ENCODE data around the gene ALDH7A1. TPM values are rescaled to one million over a fixed set of nuclear protein-coding genes. Genes with fewer than 3 reads are reported as not detected.

ALDH7A1 gene
- total RNA-seq, 4 donors from 2014 or later: 2.7 to 6.3 (median 4.7) TPM

DNA sequence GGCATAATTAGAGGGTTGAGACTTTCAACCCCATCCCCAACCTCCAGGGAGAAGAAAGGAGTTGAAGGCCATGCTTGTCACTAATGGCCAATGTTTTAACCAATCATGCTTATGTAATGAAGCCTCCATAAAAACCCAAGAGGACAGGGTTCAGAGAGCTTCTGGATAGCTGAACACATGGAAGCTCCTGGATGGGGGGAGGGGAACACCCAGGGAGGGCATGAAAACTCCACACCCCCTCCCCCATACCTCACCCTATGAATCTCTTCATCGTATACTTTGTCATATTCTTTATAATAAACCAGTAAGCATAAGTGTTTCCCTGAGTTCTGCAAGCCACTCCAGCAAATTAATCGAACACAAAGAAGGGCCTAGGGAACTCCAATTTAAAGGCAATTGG is 81.7 kb downstream of the ALDH7A1 start:
- no peaks in the 10 kb centered on the region for H3K27me3 ChIP-seq
- H3K36me3 ChIP-seq: no peaks in the 10 kb centered on the region
- no peak for DNase-seq
- no peak for ATAC-seq
- intact Hi-C loops (cut with DNase I; ENCODE audit: low total_unique reads): no loop called here
- TF ChIP-seq POLR2A (IDR thresholded peaks at IDR 0.05): no peak
- TF ChIP-seq, protein P1, sequence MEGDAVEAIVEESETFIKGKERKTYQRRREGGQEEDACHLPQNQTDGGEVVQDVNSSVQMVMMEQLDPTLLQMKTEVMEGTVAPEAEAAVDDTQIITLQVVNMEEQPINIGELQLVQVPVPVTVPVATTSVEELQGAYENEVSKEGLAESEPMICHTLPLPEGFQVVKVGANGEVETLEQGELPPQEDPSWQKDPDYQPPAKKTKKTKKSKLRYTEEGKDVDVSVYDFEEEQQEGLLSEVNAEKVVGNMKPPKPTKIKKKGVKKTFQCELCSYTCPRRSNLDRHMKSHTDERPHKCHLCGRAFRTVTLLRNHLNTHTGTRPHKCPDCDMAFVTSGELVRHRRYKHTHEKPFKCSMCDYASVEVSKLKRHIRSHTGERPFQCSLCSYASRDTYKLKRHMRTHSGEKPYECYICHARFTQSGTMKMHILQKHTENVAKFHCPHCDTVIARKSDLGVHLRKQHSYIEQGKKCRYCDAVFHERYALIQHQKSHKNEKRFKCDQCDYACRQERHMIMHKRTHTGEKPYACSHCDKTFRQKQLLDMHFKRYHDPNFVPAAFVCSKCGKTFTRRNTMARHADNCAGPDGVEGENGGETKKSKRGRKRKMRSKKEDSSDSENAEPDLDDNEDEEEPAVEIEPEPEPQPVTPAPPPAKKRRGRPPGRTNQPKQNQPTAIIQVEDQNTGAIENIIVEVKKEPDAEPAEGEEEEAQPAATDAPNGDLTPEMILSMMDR (IDR thresholded peaks at IDR 0.05 in 4 of 5, conservative IDR thresholded peaks at IDR 0.05 in 1 of 5): no peak
- no peak overlapping the region for H3K4me3 ChIP-seq
- H3K27ac ChIP-seq: peak overlapping the region in 2 of 4 donors; percentile 37 to 44
- no peaks in the 10 kb centered on the region for H3K9me3 ChIP-seq
- in situ Hi-C loops (cut with MboI; ENCODE audit: low sequenced_read_pairs in 4 of 4): no loop called here
- H3K4me1 ChIP-seq: peaks cover 0 to 7% of the 10 kb centered on the region in 2 donors

DNA sequence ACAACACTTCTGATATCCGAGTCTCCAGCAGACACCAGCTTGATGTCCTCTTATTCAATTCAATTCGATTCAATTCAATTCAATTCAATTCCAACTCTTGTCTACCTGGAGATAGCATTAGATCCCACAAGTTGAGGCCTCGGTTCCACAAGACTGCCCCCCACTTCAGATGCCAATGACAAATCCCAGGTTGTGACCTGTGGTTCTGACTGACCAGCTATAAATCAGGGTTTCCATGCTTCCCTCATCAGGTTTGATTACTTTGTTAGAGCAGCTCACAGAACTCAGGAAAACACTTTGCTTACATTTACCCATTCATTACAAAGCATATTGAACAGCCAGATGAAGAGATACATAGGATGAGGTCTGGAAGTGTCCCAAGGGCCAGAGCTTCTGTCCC is 82.6 kb downstream of the ALDH7A1 start:
- no peaks in the 10 kb centered on the region for H3K27me3 ChIP-seq
- ATAC-seq (no peak), DNase-seq (no peak)
- no peak overlapping the region for H3K27ac ChIP-seq
- no peak overlapping the region for H3K4me3 ChIP-seq
- H3K4me1 ChIP-seq: peaks cover 0 to 7% of the 10 kb centered on the region in 2 donors
- in situ Hi-C loops (cut with MboI; ENCODE audit: low sequenced_read_pairs in 4 of 4): no loop called here
- TF ChIP-seq, protein P1 (IDR thresholded peaks at IDR 0.05 in 4 of 5, conservative IDR thresholded peaks at IDR 0.05 in 1 of 5): no peak
- TF ChIP-seq POLR2A (IDR thresholded peaks at IDR 0.05): no peak
- H3K9me3 ChIP-seq: no peaks in the 10 kb centered on the region
- intact Hi-C loops (cut with DNase I; ENCODE audit: low total_unique reads): no loop called here
- H3K36me3 ChIP-seq: no peaks in the 10 kb centered on the region

DNA sequence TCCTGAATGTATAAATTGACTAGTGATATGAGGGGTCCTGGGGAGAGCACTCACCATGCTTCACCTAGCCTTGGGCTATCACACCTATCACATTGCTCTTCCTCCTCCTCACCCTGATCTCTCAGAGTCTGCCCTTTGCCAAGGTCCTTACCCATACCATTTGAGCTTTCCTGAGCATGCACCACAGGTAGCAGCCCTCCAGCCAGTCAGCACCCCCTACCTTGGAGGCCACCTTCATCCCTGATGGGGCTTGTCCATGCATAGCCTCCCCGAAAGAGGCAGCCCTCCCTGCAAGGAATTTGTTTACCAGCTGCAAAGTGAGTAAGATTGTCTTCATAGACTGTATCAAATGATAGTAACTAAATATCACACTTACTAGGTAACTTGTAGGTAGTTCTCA is 83.1 kb downstream of the ALDH7A1 start:
- Histone ChIP-seq H3K36me3 (no peaks in the 10 kb centered on the region), H3K9me3 (no peaks in the 10 kb centered on the region), H3K4me1 (peaks cover 0 to 7% of the 10 kb centered on the region in 2 donors), H3K27ac (no peak overlapping the region), H3K4me3 (no peak overlapping the region), H3K27me3 (no peaks in the 10 kb centered on the region)
- in situ Hi-C loops (cut with MboI; ENCODE audit: low sequenced_read_pairs in 4 of 4): no loop called here
- TF ChIP-seq POLR2A (IDR thresholded peaks at IDR 0.05): no peak
- TF ChIP-seq, protein P1 (IDR thresholded peaks at IDR 0.05 in 4 of 5, conservative IDR thresholded peaks at IDR 0.05 in 1 of 5): no peak
- intact Hi-C loops (cut with DNase I; ENCODE audit: low total_unique reads): no loop called here
- DNase-seq: no peak
- ATAC-seq: no peak

DNA sequence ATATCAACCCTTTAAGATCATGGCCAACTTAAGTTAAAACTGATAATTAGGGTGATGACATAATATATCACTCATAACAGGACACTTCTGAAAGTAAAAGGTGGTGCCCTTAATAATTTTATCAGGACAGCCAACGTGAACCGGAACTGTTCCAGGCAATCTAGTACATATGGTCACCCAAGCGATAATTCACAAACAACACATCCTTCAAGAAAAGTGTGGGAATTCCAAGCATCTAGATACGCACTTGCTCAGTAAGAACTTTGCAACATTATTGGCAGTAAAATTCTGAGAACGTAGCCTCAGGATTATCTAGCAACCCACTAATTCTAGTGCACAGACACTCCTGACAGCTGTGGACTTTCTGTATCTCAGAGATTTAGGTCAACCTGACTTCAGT is 85.7 kb downstream of the ALDH7A1 start:
- Histone ChIP-seq H3K27ac (peak overlapping the region; percentile 53 to 78 (median 65)), H3K4me1 (peaks cover 1 to 10% of the 10 kb centered on the region in 2 donors), H3K36me3 (no peaks in the 10 kb centered on the region), H3K27me3 (no peaks in the 10 kb centered on the region), H3K9me3 (no peaks in the 10 kb centered on the region), H3K4me3 (no peak overlapping the region)
- DNase-seq (no peak), ATAC-seq (no peak)
- intact Hi-C loops (cut with DNase I; ENCODE audit: low total_unique reads): no loop called here
- in situ Hi-C loops (cut with MboI; ENCODE audit: low sequenced_read_pairs in 4 of 4): no loop called here
- TF ChIP-seq, protein P1 (IDR thresholded peaks at IDR 0.05 in 4 of 5, conservative IDR thresholded peaks at IDR 0.05 in 1 of 5): no peak
- no peak for TF ChIP-seq POLR2A (IDR thresholded peaks at IDR 0.05)

DNA sequence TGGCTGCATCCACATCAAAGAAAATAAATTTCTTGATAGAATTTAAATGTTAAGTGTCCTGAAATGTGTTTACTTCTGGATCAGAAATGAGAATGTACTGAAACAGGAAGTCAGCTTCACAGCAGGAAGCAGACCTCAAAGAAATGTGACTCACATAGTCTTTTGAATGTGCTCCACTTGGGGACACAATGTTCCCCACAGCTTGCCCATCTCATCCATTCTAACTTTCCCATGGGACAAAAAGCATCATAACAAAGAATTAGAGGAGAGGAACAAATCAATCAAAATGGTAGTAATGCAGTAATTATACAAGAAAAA is 86.1 kb downstream of the ALDH7A1 start:
- peak; percentile 37 to 62 for DNase-seq
- H3K36me3 ChIP-seq: no peaks in the 10 kb centered on the region
- peak; percentile 86 to 93 for ATAC-seq
- intact Hi-C loops (cut with DNase I; ENCODE audit: low total_unique reads) (no loop called here), in situ Hi-C loops (cut with MboI; ENCODE audit: low sequenced_read_pairs in 4 of 4) (no loop called here)
- H3K9me3 ChIP-seq: no peaks in the 10 kb centered on the region
- H3K27me3 ChIP-seq: no peaks in the 10 kb centered on the region
- no peak overlapping the region for H3K4me3 ChIP-seq
- H3K4me1 ChIP-seq: peaks cover 3 to 14% of the 10 kb centered on the region in 2 donors
- TF ChIP-seq POLR2A (IDR thresholded peaks at IDR 0.05): peak in 1 of 2 donors; percentile 24
- TF ChIP-seq, protein P1 (IDR thresholded peaks at IDR 0.05 in 4 of 5, conservative IDR thresholded peaks at IDR 0.05 in 1 of 5): no peak
- peak overlapping the region; percentile 58 to 81 (median 74) for H3K27ac ChIP-seq
